Measurements from ENCODE around the gene BIK. TPM values are rescaled to one million over a fixed set of nuclear protein-coding genes. Genes with fewer than 3 reads are reported as not detected.

The BIK gene
- total RNA-seq, 4 donors from 2014 or later, result 6.1 to 15.6 (median 13.5) TPM

DNA sequence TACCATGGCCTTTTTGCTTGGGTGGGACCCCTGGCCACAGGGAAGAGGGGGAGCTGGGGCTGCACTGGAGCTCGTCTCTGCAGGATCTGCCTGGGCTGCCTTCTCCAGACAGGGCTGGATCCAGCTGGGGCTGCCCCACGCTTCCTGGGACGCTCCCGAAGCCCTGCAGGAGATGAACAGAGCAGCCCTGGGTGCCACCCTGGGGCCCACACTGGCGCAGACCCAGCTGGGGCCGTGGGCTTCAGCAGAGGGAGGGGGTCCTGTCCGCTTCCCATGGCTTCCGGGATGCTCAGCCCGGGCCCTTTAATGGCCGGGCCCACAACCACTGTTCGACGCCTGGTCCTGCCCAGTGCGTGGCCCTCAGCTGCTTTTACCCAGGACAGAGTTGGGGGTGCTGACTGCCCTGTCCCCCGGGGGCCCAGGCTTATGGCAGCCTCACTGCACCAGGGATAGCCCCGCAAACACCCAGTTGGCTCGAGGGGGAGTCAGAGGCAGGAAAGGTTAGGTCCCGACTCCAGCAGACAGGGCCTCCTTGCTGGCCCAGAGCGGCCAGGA lies 52.8 kb downstream of the BIK start:
- Histone ChIP-seq H3K9me3 (no peaks in the 10 kb centered on the region), H3K4me3 (peak overlapping the region in 1 of 4 donors; percentile 12), H3K27me3 (no peaks in the 10 kb centered on the region), H3K27ac (peak overlapping the region; percentile 67 to 87 (median 83)), H3K36me3 (peaks cover 16 to 68% (median 42%) of the 10 kb centered on the region in 3 donors), H3K4me1 (peaks cover 34 to 72% (median 38%) of the 10 kb centered on the region in 3 donors)
- no peak for DNase-seq
- WGBS, 2 donors, result 79 to 100% methylated on average over 1 to 4 of the region's 18 CpGs
- TF ChIP-seq POLR2A (IDR thresholded peaks at IDR 0.05), result no peak
- TF ChIP-seq, protein P1, sequence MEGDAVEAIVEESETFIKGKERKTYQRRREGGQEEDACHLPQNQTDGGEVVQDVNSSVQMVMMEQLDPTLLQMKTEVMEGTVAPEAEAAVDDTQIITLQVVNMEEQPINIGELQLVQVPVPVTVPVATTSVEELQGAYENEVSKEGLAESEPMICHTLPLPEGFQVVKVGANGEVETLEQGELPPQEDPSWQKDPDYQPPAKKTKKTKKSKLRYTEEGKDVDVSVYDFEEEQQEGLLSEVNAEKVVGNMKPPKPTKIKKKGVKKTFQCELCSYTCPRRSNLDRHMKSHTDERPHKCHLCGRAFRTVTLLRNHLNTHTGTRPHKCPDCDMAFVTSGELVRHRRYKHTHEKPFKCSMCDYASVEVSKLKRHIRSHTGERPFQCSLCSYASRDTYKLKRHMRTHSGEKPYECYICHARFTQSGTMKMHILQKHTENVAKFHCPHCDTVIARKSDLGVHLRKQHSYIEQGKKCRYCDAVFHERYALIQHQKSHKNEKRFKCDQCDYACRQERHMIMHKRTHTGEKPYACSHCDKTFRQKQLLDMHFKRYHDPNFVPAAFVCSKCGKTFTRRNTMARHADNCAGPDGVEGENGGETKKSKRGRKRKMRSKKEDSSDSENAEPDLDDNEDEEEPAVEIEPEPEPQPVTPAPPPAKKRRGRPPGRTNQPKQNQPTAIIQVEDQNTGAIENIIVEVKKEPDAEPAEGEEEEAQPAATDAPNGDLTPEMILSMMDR (IDR thresholded peaks at IDR 0.05), result no peak
- intact Hi-C loops (cut with DNase I), result no loop called here

DNA sequence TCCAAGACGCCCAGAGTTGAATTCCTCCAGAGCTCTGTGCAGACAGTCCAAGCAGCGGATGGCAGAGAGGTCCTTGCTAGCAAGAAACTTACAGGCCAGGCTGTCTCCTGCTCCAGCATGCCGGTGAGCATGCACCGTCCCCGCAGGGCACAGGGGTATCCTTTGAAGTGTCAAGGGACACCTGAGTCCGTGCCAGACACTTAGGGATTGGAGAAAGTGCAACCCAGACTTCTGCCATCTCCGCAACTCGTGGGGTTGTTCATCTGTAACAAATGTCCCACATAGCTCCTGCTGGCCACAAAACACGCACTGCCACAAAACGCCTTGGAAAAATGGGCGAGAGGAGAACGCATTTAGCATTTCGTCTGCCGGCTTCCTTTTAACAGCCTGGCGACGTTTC lies 54.1 kb downstream of the BIK start:
- Histone ChIP-seq H3K4me3 (no peak overlapping the region), H3K4me1 (peaks cover 23 to 72% (median 27%) of the 10 kb centered on the region in 3 donors), H3K27me3 (no peaks in the 10 kb centered on the region), H3K27ac (peak overlapping the region; percentile 40 to 87 (median 76)), H3K9me3 (no peaks in the 10 kb centered on the region), H3K36me3 (peaks cover 16 to 73% (median 35%) of the 10 kb centered on the region in 3 donors)
- TF ChIP-seq POLR2A (IDR thresholded peaks at IDR 0.05), result no peak
- TF ChIP-seq, protein P1 (IDR thresholded peaks at IDR 0.05), result no peak
- WGBS, 2 donors, result 20 to 38% methylated on average over 10 to 13 of the region's 16 CpGs
- DNase-seq, result no peak
- intact Hi-C loops (cut with DNase I), result no loop called here

DNA sequence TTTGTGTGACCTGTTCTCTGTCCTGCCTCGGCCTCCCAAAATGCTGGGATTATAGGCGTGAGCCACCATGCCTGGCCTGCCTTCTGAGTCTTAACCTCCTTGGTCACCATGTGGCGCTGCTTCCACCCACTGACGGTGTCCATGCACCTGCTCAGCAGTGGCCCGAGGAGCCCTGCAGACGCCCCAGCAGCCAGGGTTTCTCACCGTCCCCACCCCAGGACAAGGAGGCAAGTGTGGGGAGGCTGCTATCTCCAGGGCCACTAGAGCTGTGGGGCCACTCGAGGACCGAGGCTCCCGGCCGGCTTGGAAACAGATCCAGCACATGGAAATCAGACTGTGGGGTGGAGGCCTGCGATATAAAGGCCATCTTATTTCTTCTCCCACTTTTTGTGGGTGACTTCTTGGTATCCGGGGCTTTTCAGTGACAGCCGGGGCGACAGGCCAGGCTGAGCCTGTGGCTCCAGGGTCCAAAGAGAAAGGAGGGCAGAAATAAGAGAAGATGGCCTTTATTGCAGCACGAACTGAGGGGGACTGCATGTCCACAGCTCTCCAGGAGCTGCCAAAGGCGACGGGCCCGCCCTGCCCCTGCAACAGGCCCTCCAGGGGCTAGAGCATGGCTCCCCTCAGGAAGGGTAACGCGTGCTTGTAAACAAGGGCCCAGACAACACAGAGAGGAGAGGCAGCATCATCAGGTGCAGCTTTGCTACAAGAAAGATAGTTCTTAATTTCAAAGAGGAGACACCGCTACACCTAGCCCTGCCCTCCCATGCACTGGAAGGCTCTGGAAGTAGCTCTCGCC lies 55.8 kb downstream of the BIK start:
- no peak for DNase-seq
- Histone ChIP-seq H3K4me1 (peaks cover 27 to 72% (median 36%) of the 10 kb centered on the region in 3 donors), H3K27ac (no peak overlapping the region), H3K36me3 (peaks cover 15 to 73% (median 34%) of the 10 kb centered on the region in 3 donors), H3K27me3 (no peaks in the 10 kb centered on the region), H3K9me3 (no peaks in the 10 kb centered on the region), H3K4me3 (no peak overlapping the region)
- 77 to 87% methylated on average over 7 to 8 of the region's 23 CpGs for WGBS, 2 donors
- TF ChIP-seq, protein P1 (IDR thresholded peaks at IDR 0.05), result no peak
- no peak for TF ChIP-seq POLR2A (IDR thresholded peaks at IDR 0.05)
- intact Hi-C loops (cut with DNase I), result no loop called here

DNA sequence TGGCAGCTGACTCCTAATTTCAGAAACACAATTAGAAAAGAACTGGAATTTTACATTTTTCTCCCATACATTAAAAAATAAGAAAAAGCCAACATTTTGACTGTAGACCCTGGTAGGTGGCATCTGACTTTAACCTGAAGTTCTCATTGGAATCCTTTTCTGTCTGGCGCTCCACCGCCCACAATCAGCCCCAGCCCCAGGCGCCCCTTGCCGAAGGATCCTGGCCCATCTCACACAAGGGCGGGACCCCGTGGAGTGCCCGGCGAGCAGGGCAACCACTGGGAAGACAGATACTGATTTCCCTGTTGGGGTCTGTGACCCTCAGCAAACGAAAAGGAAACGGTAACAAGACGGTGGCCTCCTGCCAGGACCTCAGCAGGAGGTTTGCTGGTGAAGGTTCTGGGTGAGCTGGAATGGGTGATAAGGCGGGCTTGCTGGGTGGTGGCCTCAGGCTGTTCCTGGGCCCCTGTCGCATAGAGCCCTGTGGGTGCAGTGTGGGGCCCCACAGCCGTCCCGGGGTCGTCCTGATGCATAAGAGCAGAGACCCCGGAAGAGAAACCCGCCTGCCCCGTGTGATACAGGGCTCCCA lies 56.5 kb downstream of the BIK start:
- H3K4me3 ChIP-seq, result no peak overlapping the region
- peaks cover 11 to 73% (median 33%) of the 10 kb centered on the region in 3 donors for H3K36me3 ChIP-seq
- DNase-seq, result no peak
- no peaks in the 10 kb centered on the region for H3K27me3 ChIP-seq
- TF ChIP-seq, protein P1 (IDR thresholded peaks at IDR 0.05), result no peak
- no peak for TF ChIP-seq POLR2A (IDR thresholded peaks at IDR 0.05)
- H3K9me3 ChIP-seq, result no peaks in the 10 kb centered on the region
- intact Hi-C loops (cut with DNase I), result no loop called here
- WGBS, 2 donors, result 77 to 92% methylated on average over 9 to 11 of the region's 19 CpGs
- no peak overlapping the region for H3K27ac ChIP-seq
- peaks cover 32 to 74% (median 43%) of the 10 kb centered on the region in 3 donors for H3K4me1 ChIP-seq
